Heart right ventricle (tissue), 16 donors: ENCODE data around the gene TNFRSF1B. TPM values are rescaled to one million over a fixed set of nuclear protein-coding genes. Genes with fewer than 3 reads are reported as not detected.
A peak's percentile ranks its signal among the peaks of the same experiment; 100 is the strongest.

Experiments
- ATAC-seq, 8 donors: fragments of 200-7000 bp; cut with Tn5 transposase; one replicate each; pipeline ENCODE4 v1.9.1; 2020; ENCODE audit warnings: mild to moderate bottlenecking in 8 of 8, moderate library complexity in 8 of 8, moderate number of reproducible peaks in 1 of 8
- DNase-seq, 2 donors: peaks; one replicate each; pipeline ENCODE4 v3.0.0-alpha.2; 2020
- H3K27ac ChIP-seq, 10 donors: fragments of 200-600 bp; sonication (generic) in 2 of 10; one replicate each; pipeline versions ENCODE4 v1.5.0 to v1.8.0; 2020 to 2022; ENCODE audit warnings: mild to moderate bottlenecking in 3 of 10
- H3K27me3 ChIP-seq, 7 donors: fragments of 200-600 bp; one replicate each; pipeline ENCODE4 v1.8.0; 2021 to 2022; ENCODE audit warnings: mild to moderate bottlenecking in 2 of 7
- H3K36me3 ChIP-seq, 9 donors: fragments of 200-600 bp; sonication (generic) in 1 of 9; one replicate each; pipeline versions ENCODE4 v1.5.0 to v1.8.0; 2020 to 2022; ENCODE audit warnings: mild to moderate bottlenecking in 2 of 9
- H3K4me1 ChIP-seq, 9 donors: fragments of 200-600 bp; sonication (generic) in 1 of 9; one replicate each; pipeline versions ENCODE4 v1.5.0 to v1.8.0; 2020 to 2022; ENCODE audit warnings: mild to moderate bottlenecking in 4 of 9
- H3K4me3 ChIP-seq, 10 donors: fragments of 200-600 bp; sonication (generic) in 2 of 10; one replicate each; pipeline versions ENCODE4 v1.5.0 to v1.8.0; 2020 to 2022; ENCODE audit warnings: mild to moderate bottlenecking in 7 of 10, moderate library complexity in 2 of 10
- H3K9me3 ChIP-seq, 11 donors: fragments of 200-600 bp in 10 of 11; sonication (generic) in 2 of 11; one replicate each; pipeline versions ENCODE4 v1.5.0 to v1.8.0; 2013 to 2022; ENCODE audit warnings: mild to moderate bottlenecking in 2 of 11, control low read depth in 1 of 11, moderate library complexity in 1 of 11
- WGBS, 2 donors: extraction: QIAGEN DNeasy Blood & Tissue Kit; methylation state at CpG; one replicate each; pipeline ENCODE4 v1.1.7; 2013; ENCODE audit warnings: inconsistent platforms in 1 of 2; 5-methylcytosine and 5-hydroxymethylcytosine counted together
- intact Hi-C, 10 donors: fragments of 100-400 bp; cut with DNase I; formaldehyde crosslinking; loops; one replicate each; pipeline versions ENCODE4 v1.11.1 to v1.14.2; 2022
- polyA plus RNA-seq, 2 donors: library from polyadenylated mRNA; stranded (reverse); fragments of 200-250 nt; gene quantifications; one replicate each; pipeline ENCODE4 v1.2.3, GENCODE V29; 2013
- total RNA-seq, 10 donors: library from RNA; stranded (reverse); fragmentation: NEBNext Ultra II Directional in 3 of 10; extraction: Animal tissue kit (Norgen Biotek cat#: 25700) in 3 of 10; gene quantifications; one replicate each; pipeline versions ENCODE4 v1.2.1 to v1.2.4, GENCODE V29; 2021 to 2023
- TF ChIP-seq, protein P1 (sequence below), 9 donors: fragments of 200-600 bp; sonication (generic) in 2 of 9; IDR thresholded peaks; one replicate each; pipeline versions ENCODE4 v1.5.0 to v1.8.0; 2021 to 2022; ENCODE audit warnings: antibody characterized with exemption in 9 of 9, mild to moderate bottlenecking in 5 of 9, moderate library complexity in 1 of 9
- donor health status: Arrhythmogenic right ventricular cardiomyopathy.
- donor health status: ischemic (EF 13 %, LVEDD 7.1; RV severe dilation, severe dysfunction).
- donor health status: healthy with polysubstance abuse.
- donor health status: DM: no; HTN: yes; CAD: no.
- donor health status: DM: no; HTN: no; CAD: no.
- donor health status: ischemic (EF 25% LVEDD 6.9; RV normal size, moderate dysfunction).
- donor health status: ischemic (EF 25% LVEDD 5.7; RV mildly dilated, moderate dysfunction).
- donor health status: healthy.
- donor health status: DM: yes; HTN: yes; CAD: no.
- donor health status: Ischemic cardiomyopathy.
- donor health status: ischemic (EF 35%, LVEDD 5.7; RV mildly dilated, moderate dysfunction).
- donor health status: nonischemic (EF 11% LVEDD 7.7; RV severe dilation, severe dysfunction).
- donor health status: DM: yes; HTN: yes; CAD: no.
- donor health status: PGD.
- donor health status: ischemic (EF 29% LVEDD 5.4; RV normal size, mild dysfunction).
- donor health status: nonischemic (EF 23%, LVEDD 6.1; RV moderate dilation, normal function).

Gene TNFRSF1B
- total and polyA plus RNA-seq, 12 donors = 8.0 to 55.4 (median 15.2) TPM

DNA sequence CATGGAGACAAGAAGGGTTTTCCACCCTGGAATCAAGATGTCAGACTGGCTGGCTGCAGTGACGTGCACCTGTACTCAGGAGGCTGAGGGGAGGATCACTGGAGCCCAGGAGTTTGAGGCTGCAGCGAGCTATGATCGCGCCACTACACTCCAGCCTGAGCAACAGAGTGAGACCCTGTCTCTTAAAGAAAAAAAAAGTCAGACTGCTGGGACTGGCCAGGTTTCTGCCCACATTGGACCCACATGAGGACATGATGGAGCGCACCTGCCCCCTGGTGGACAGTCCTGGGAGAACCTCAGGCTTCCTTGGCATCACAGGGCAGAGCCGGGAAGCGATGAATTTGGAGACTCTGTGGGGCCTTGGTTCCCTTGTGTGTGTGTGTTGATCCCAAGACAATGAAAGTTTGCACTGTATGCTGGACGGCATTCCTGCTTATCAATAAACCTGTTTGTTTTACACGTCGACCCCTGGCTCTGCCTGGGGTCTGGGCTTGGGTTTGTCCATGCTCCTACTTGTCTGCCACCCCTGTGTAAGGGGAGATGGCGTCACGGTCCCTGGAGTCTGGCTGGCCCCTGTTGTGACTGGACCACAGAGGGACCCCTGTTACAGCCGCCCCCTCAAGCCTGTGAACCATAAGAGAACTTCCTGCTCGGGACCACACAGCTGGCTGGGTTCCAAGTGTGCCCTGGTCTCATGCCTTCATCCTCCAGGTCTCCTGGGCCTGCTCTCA lies 42.1 kb downstream of the TNFRSF1B start:
- Histone ChIP-seq H3K36me3 (peaks cover 0 to 50% (median 0%) of the 10 kb centered on the region in 9 donors), H3K27ac (peak overlapping the region in 3 of 10 donors; percentile 4 to 43 (median 41)), H3K4me1 (peaks cover 0 to 17% (median 10%) of the 10 kb centered on the region in 9 donors), H3K4me3 (no peak overlapping the region), H3K27me3 (no peaks in the 10 kb centered on the region), H3K9me3 (no peaks in the 10 kb centered on the region)
- 29 to 30% methylated on average over 14 of the region's 14 CpGs for WGBS, 2 donors
- ATAC-seq (peak; percentile 85 to 93 (median 91)), DNase-seq (peak; percentile 83 to 89)
- TF ChIP-seq, protein P1, sequence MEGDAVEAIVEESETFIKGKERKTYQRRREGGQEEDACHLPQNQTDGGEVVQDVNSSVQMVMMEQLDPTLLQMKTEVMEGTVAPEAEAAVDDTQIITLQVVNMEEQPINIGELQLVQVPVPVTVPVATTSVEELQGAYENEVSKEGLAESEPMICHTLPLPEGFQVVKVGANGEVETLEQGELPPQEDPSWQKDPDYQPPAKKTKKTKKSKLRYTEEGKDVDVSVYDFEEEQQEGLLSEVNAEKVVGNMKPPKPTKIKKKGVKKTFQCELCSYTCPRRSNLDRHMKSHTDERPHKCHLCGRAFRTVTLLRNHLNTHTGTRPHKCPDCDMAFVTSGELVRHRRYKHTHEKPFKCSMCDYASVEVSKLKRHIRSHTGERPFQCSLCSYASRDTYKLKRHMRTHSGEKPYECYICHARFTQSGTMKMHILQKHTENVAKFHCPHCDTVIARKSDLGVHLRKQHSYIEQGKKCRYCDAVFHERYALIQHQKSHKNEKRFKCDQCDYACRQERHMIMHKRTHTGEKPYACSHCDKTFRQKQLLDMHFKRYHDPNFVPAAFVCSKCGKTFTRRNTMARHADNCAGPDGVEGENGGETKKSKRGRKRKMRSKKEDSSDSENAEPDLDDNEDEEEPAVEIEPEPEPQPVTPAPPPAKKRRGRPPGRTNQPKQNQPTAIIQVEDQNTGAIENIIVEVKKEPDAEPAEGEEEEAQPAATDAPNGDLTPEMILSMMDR (IDR thresholded peaks at IDR 0.05) = peak; percentile 91 to 98 (median 95)
- intact Hi-C loops = loop anchor here (1.0 to 2.0 kb wide), 3 partner anchors 84 to 85 kb away; no protein-coding TSS in a partner anchor

DNA sequence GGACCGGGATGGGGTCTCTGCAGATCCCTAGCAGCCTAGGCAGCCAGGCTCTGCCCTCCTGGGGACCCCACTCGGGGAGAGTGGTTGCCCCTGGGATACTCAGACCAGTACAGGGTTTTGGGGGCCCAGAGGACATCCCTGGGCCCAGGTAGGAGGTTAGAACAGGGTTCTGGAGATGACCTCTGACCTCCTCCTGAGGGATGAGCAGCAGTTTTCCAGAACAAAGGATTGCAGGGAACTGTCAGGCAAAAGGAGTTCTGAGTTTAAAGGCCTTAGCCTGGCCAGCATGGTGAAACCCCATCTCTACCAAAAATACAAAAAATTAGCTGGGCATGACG lies 42.7 kb downstream of the TNFRSF1B start:
- ATAC-seq (peak in 4 of 8 donors; percentile 6 to 37 (median 11)), DNase-seq (no peak)
- intact Hi-C loops = loop anchor here (1.0 to 2.0 kb wide), 3 partner anchors 84 to 85 kb away; no protein-coding TSS in a partner anchor
- Histone ChIP-seq H3K27ac (peak overlapping the region in 2 of 10 donors; percentile 4 to 43), H3K4me3 (no peak overlapping the region), H3K4me1 (peaks cover 0 to 17% (median 10%) of the 10 kb centered on the region in 9 donors), H3K36me3 (peaks cover 0 to 45% (median 0%) of the 10 kb centered on the region in 9 donors), H3K27me3 (no peaks in the 10 kb centered on the region), H3K9me3 (no peaks in the 10 kb centered on the region)
- TF ChIP-seq, protein P1 (IDR thresholded peaks at IDR 0.05) = no peak
- 48 to 64% methylated on average over 3 of the region's 3 CpGs for WGBS, 2 donors

DNA sequence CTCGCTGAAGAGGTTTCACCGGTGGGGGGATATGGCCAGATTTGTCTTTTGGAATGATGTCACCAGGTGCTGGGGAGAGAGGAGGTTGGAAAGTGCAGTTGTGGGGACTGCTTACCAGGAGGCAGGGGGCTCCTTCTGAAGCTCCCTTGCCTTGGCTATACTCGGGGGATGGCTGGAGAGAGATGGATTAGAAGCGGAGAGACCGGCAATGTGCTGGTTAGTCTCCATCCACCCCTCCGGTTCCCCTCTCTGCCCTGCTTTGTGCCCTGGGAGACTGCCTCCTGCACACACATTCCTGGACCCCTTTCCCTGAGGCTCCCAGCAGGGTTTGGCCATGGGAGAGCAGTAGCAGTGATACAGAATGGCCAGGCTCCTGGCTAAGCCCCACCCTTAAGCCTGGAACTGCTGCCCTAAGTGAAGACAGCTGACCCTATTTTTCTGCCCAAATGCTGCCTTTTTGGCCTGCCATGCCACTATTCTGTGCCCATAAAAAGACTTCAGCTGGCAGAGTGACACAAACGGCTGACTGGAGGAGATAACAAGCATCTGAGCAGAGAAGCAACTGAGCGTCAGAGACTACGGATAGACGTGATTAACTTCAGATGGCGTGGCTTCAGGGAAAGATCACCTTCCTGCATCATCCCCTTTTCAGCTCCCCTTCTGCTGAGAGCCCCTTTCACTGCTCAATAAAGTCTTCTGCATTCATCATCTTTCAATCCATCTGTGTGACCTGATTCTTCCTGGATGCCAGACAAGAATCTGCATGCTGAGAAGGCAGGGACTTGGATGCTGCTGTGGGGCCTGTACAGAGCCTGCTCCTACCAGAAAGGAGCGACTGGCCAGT lies 48.5 kb downstream of the TNFRSF1B start:
- intact Hi-C loops = no loop called here
- no peaks in the 10 kb centered on the region for H3K36me3 ChIP-seq
- TF ChIP-seq, protein P1 (IDR thresholded peaks at IDR 0.05) = no peak
- H3K4me1 ChIP-seq = peaks cover 0 to 4% (median 0%) of the 10 kb centered on the region in 9 donors
- no peak overlapping the region for H3K4me3 ChIP-seq
- ATAC-seq = no peak
- no peak for DNase-seq
- H3K27me3 ChIP-seq = no peaks in the 10 kb centered on the region
- H3K9me3 ChIP-seq = peaks cover 0 to 11% (median 0%) of the 10 kb centered on the region in 11 donors
- 88 to 90% methylated on average over 12 of the region's 12 CpGs for WGBS, 2 donors
- no peak overlapping the region for H3K27ac ChIP-seq

DNA sequence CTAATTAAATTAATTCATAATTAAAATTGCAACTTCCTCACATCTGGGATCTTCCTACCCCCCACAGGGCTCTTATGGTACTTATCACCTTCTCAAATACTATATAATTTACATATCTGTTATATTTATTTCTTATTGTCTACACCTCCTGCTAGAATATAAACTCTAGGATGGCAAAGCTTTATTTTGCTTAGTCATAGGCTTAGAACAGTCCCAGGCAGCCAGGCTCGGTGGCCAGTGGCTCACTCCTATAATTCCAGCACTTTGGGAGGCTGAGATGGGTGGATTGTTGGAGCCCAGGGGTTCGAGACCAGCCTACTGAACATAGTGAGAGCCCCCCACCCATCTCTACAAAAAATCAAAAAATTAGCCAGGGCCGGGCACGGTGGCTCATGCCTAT lies 53.0 kb downstream of the TNFRSF1B start:
- no peaks in the 10 kb centered on the region for H3K36me3 ChIP-seq
- no peaks in the 10 kb centered on the region for H3K4me1 ChIP-seq
- H3K27ac ChIP-seq = no peak overlapping the region
- no peaks in the 10 kb centered on the region for H3K27me3 ChIP-seq
- 88 to 92% methylated on average over 4 of the region's 4 CpGs for WGBS, 2 donors
- intact Hi-C loops = no loop called here
- peaks cover 0 to 11% (median 0%) of the 10 kb centered on the region in 11 donors for H3K9me3 ChIP-seq
- no peak overlapping the region for H3K4me3 ChIP-seq
- DNase-seq (no peak), ATAC-seq (no peak)
- TF ChIP-seq, protein P1 (IDR thresholded peaks at IDR 0.05) = no peak
